Stromal cell of bone marrow (primary cell): ENCODE measurements around the gene LBHD1.
"Not testable (repeated sequence)": the region's sequence is repeated elsewhere in the genome, so short reads cannot be mapped to it uniquely, and the experiment has no call there.

ENCODE experiments used
- DNase-seq: peaks from one replicate; pipeline ENCODE4 v3.0.0-alpha.2; 2012; ENCODE audit warnings: low read depth

Gene LBHD1

DNA sequence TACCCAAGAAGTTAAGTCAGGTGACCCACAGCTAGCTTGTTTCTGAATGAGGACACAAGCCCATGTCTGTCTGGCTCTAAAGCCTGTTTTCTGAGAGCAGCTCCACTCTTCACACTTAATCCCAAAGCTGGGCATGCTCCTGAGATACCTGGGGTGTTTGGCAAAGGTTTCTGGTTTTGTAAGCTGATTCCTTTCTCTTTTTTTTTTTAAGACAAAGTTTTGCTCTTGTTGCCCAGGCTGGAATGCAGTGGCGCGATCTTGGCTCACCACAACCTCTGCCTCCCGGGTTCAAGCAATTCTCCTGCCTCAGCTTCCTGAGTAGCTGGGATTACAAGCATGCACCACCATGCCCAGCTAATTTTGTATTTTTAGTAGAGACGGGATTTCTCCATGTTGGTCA, 21.6 kb upstream of the LBHD1 start:
- not testable (repeated sequence) for DNase-seq

DNA sequence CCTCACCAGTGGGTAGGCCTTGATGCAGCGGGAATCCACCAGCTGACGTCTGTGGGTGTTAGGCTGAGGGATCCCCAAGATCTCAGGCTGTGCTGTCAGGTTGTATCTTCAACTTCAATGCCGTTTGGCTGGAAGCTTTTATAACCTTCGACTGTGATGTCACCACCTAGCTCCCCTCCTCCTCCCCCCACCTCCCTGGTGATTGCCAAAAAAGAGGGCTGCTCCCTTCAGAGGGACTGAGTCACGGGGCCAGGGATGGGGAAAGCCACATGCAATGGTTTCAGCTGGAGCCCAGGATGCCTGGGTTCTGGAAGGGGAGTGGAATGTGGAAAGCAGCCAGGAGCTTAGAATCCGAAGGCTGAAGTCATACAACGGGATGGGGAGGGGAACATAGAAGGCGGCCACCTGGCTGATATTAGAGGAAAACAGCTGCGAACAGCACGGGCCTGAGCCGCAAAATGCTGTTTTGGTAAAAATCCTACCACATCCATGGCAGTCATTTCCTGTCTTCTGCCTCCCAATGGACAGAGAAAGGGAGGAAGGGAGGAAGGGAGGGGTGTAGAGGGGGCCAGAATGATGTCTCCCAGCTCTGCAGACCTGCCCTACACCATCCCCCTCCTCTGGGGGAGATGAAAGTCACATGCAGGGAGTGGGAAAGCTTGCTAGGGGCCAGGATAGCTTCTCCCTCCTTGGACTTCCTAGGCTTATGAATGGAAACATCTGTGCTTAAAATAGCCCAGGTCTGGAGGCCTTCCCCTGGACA, 17.5 kb upstream of the LBHD1 start, which contains the start of gene LRRN4CL:
TSS of gene LRRN4CL (minus strand) at position 110 of the 763 bp plus-strand sequence. CDS start 1,022 bp downstream, outside the sequence.
- DNase-seq, result peak; percentile 94

DNA sequence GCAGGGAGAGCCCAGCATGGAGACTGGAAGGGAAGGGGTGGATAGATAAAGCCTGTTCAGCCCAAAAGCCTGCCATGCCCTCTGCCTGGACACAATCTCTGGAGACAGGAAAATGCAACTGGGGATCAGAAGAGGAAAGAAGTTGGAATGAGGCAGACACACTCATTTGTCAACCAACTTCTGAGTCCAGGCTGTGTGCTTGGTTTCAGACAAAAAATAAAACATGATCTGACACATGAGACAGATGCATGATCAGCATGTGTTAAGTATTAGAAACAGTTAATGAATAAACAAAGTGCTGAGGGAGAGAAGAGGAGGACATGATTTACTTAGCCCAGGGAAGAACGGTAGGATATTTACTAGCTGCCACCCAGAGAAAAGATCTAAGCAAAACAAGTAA, 16.4 kb upstream of the LBHD1 start:
- no peak for DNase-seq

DNA sequence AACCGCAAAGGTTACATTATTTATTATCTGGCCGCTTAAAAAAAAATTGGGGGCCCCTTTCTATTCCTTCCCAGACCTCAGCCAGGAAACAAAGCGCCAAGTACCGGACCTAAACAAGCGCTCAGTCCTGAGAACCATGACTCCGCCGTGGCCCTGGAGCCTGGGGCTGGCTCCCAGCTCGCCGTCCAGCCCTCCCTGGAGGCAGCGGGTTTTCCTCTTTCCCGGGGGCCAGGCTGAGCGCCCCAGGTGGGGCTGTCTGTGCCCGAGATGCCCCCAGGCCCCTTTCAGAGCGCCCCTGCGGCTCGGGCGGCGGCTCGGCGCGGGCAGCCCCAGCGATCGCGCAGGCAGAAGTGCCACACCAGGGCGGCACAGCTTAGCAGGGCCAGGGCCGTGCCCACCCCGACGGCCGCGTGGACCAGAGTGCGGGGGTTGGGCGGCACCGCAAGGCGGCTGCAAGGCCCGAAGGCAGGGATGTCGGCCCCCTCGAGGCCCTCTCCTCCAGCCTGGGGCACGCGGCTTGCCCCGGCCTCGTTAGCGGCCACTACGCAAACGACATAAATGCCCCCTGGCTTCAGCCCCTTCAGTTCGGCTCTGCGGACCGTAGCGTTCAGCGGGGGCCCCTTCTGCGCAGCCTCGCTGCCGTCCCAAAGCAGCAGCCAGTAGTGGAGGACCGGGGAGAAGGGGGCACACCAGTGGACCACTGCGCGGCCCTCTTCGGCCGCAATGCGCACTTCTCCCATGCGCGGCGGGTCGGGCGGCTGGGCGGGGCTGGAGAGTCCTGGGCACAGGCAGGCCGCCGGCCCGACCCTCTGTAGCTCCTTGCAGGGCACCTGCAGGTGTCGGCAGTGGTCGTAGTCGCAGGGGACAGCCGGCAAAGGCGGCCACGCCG, 15.7 kb upstream of the LBHD1 start:
- no peak for DNase-seq

DNA sequence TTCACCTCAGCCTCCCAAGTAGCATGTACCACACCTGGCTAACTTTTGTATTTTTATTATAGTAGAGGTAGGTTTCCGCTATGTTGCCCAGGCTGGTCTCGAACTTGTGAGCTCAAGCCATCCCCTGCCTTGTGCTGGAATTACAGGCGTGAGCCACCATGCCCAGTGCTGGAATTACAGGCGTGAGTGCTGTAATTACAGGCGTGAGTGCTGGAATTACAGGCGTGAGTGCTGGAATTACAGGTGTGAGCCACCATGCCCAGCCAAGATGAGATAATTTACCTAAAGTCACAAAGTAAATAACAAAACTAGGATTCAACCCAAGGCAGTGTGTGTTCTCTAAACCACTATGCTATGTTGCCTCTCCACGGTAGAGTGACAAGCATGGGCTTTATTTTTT, 10.5 kb upstream of the LBHD1 start:
- no peak for DNase-seq

DNA sequence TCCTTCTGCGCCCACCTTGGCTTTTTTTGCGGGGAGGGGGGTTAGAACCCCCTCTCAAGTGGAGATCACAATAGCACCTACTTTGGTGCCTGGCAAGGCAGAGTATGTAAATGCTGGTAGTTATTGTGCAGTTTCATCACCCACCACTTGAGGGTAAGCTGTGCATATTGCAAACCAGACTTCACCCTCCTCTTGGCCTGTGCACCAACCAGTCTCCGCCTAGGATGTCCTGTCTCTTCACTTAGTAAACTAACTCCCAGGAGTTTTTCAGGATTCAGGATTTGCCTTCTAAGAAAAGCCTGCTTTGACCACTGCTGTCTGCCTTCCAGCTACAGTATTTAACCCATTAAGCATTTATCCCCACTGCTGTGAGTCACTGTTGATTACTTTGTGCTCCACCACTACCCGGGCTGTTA, 8.8 kb upstream of the LBHD1 start:
- DNase-seq, result peak; percentile 88

DNA sequence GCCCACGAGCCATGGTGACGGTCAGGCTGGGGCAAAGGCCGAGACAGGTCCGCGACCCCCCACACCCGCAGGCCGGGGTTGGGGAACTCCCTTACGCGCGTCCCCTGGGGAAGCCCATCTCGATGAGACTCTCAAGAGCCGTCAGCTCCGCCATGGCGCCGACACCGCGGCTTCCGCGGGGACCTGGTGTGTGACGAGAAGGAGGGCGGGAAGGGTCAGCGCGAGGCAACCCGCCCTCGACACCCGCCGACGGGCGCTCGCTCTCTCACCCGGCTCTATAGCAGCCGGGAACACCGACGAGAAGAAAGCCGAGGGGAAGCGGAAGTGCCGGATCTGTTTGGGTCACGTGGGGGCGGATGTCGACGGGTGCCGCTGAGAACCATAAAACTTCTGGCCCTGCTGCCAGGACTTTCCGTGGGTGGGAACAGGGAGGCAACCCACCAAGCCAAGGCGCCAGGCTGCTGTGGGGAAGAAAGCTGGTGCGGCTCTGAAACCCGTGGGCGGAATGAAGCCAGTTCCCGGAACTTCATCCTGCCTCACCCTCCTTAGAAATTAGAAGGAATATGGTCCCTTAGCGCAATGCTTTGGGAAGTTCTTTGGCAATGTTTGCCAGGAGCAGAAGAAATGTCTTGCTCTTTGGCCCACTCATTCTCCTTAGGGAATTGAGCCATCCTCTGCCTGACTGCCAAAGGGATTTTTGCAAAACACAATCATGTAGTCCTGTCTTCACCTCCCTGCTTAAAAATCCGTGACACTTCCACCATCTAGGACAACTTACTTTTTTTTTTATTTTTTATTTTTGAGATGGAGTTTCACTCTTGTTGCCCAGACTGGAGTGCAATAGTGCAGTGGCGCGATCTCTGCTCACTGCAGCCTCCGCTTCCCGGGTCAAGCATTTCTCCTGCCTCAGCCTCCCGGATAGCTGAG, 7.0 kb upstream of the LBHD1 start, which contains the start of gene UBXN1:
TSS of gene UBXN1 (minus strand) at position 304 of the 927 bp plus-strand sequence. CDS start at position 154, 150 bp downstream.
- peak; percentile 91 for DNase-seq

DNA sequence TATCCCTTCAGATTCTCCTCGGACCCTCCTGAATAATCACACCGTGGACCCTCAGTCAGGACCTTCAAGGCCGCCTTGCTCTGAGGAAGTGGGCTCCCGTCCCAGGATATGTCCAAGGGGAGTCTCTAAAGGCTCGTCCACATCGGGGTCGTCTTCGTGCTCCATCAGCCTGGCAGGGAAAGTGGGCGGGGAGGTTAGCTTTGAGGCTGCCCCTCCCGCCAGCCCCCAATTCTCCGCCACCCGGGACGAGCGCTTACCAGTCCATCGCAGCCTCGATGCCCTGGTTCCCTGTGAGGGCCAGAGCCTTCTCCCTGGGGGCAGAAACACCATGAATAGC, 6.3 kb upstream of the LBHD1 start:
- DNase-seq, result no peak

DNA sequence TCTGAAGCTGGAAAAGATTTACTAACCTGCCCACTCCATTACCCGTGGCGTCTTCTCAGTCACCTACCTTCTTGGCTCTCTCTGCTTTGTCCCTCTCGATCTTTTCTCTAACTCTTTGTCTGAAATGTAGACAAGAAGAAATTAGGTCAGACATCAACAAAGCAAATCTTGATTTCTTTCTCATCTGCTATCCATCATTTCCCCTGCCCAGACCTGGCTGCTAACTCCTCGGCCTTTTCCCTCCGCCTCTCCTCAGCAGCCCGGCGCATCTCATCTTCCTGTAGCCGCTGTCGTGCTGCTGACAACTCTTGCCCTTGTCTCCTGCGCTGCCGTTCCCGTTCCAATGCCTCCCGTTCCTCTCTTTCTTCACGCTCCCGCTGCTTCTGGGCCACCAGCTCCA, 5.6 kb upstream of the LBHD1 start:
- DNase-seq, result no peak

DNA sequence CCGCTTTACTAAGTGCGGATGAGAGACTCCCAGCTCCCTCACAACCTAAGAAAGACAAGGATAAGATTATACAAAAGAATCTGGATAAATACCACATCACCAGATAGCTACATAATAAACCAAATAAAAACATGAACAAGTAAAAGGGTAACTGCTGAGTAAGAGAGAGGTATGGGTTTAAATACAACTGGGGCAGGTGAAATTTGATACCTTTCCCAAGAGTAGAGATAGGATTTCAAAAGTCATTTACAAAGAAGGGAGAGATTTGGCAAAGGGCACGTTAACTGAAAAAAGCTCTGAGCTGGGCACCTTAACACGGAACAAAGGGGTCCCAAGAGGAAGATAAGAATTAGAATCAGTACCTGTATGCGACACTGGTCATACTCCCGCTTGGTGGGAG, 5.1 kb upstream of the LBHD1 start:
- DNase-seq, result no peak

DNA sequence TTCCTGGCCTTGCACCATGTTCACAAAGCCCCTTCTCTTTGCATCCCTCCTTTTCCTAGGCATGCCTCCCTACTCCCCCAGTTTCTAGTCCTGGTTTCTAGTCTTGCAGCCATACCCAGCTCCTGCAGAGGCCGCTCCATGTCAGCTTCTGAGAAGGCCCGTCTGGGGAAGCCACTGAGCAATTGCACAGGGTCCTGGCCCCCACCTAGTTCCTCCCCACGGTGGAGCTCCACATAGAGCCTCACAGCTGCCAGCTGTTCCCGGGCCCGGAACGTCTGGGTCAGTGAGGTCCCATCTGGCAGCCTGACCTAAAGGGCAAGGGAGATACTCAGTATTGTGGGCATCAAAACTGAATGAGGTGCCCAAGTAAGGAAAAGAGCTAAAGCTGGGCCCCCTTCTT, 4.6 kb upstream of the LBHD1 start:
- no peak for DNase-seq

DNA sequence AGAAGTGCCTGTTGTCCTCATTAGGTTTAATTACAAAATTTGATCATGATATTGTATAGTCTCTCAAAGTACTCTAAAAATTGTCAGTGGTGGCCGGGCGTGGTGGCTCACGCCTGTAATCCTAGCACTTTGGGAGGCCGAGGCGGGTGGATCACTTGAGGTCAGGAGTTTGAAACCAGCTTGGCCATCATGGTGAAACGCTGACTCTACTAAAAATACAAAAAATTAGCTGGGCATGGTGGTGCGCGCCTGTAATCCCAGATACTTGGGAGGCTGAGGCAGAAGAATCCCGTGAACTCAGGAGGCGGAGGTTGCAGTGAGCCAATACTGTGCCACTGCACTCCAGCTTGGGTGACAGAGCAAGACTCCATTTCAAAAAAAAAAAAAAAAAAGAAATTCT, 3.3 kb upstream of the LBHD1 start:
- not testable (repeated sequence) for DNase-seq

DNA sequence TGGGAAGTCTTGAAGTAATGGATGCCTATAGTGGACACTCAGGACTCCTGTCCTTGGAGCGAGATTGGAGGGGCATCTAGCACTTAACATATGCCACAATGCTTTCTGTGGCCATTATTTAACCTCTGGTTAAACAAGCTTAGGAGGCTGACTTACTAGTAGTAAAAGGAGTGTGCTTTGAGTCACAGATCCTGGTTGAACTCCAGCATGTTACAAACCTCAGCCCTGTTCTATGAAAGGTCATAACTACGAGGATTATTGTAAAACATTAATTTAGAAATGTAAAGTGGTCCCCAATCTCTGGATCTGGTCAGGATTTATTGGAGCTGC, 1.1 kb upstream of the LBHD1 start:
- DNase-seq, result no peak

DNA sequence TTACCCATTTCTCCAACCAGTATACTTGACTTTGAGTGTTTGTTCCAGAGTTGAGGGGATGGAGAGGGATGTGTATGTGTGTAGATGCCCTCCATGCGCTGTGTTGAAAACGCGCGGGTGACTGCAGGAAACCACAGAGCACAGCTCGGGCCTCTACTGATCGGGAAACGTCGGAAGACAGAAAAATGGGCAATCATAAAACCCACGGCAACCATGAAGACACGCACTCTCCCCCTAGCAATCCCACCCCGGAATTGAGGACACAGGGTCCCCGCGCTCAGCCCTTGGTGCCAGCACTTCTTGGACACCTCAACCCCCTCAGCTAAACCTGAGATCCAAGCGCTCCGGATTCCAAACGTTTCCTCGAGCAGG, 845 bp downstream of the LBHD1 start:
- no peak for DNase-seq

DNA sequence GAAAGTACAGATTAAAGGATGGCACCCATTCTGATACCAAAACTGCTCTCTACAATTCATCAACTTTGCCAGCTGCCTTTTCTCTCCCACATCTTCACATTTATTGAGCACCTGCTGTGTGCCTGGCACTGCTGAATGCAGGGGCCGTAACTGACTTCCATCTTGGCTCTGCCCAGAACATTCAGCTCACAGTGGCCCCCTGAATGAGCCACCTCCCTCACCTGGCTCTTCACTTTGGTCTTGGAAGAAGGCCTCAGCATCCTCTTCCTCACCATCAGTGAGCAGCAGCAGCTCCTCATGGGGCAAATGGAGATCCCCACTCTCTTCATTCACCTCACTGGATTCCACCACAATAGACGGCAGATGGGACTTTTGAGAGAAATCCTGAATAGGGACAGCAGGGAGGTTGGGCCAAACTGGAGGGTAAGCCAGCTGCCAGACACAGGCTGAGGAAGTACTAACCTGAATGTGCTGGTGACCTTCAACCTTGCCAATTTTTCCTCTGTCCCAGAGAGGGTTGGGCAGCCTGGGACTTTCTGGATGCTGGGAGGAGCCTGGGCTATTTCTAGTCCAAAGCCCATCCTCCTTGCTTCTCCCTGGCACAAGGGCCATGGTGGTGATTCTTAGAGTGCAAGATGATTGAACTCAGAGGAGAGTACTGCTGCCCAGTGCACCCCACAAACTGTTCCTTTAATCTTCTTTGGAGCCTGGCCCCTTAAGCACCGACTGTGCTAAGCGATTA, 2.5 kb downstream of the LBHD1 start:
- no peak for DNase-seq

DNA sequence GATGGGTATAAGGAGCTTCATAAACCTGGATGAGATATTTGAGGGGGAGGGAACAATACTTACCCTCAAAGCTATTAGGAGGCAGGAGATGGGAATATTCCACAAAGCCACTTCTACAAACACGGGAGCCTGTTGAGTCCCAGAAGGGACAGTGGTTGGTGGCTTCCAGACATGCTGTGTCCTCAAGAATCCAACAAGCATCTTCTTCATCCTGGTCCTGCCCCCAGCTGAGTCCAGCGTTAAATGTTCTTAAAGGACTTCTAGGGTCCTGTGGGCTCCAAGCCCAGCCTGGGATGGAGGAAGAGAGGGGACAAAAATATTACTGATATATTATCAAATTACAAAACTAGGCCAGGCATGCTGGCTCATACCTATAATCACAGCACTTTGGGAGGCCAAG, 4.6 kb downstream of the LBHD1 start:
- no peak for DNase-seq

DNA sequence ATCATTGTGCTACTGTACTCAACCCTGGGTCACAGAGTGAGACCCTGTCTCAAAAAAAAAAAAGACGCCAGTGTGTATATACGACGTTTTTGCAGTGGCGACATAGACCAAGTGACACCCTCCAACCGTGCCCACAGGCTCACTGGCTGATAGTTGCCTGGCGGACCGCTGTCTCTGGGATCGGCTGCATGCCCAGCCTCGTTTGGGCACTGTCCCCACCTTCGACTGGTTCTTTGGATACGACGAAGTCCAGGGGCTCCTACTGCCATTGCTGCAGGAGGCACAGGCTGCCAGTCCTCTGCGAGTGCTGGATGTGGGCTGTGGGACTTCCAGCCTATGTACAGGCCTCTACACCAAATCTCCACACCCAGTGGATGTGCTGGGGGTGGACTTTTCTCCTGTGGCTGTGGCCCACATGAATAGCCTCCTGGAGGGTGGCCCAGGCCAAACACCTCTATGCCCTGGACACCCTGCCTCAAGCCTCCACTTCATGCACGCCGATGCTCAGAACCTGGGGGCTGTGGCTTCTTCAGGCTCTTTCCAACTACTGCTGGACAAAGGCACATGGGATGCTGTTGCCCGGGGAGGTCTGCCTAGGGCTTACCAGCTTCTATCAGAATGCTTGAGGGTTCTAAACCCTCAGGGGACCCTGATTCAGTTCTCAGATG, 5.7 kb downstream of the LBHD1 start:
- no peak for DNase-seq

DNA sequence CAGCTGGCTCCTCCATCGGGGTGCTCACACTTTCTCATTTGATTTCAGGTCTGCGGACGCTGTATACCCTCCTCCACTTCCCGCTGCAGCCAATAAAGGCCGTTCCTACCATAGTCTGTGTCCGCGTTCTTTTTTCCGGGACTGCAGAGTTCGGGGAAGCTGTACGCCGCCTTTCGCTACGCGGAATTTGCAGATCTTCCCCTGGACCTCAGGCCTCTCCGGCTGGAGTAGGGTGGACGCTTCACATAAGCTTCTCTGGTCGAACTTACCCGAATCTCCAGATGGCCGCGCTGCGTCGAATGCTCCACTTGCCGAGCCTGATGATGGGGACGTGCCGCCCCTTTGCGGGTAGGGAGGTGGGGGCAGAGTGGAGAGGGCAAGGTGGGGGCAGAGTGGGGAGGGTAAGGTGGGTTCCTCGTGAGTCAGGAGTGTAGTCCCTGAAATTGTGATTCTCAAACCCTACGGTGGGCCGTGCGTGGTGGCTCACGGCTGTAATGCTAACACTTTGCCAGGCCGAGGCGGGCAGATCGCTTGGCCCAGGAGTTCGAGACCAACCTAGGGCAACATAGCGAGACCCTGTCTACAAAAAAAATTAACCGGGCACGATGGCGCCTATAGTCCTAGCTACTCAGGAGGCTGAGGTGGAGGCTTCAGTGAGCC, 6.3 kb downstream of the LBHD1 start:
- peak; percentile 31 for DNase-seq

DNA sequence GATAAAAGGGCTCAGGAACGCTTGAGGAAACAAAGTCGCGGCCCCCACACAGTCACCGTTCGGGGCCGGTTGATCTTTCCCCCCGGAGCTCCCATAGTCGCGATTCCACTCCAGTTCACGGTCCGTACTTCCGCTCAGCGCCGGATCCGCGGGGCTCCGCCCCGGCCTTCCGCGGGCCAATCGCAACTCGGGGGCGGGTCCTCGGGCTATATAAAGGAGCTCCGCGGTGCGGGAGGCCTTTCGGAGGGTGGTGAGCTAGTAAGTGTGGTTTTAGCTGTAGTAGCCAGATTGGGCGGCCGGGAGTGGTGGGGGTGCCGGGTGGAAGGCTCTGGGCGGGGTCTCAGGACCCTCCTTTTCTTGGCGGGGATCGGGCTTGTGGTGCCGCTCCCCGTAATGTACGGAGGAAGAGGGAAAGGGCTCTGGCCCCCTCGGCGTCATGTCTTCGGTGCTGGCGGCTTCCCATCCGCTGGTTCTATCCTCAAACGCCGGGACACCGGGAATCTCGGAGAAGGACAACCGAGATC, 6.9 kb downstream of the LBHD1 start, which contains the start of the genes C11orf98 and CSKMT:
TSS of gene C11orf98 (minus strand) at position 136 of the 524 bp plus-strand sequence. CDS start at position 95, 41 bp downstream.
TSS of gene CSKMT (plus strand) at position 238 of the 524 bp plus-strand sequence. CDS start 568 bp downstream, outside the sequence.
- DNase-seq, result peak; percentile 85
